Neural cell (in vitro differentiated cells): ENCODE measurements around the gene SMAD9. TPM values are rescaled to one million over a fixed set of nuclear protein-coding genes. Genes with fewer than 3 reads are reported as not detected.
"Not testable (repeated sequence)": the region's sequence is repeated elsewhere in the genome, so short reads cannot be mapped to it uniquely, and the experiment has no call there.

Experiments
- H2AFZ ChIP-seq: fragments of 200-600, 300-800 bp; sonication (generic), shearing (Covaris generic); 2 replicates; pipeline ENCODE4 v1.6.0; 2014; ENCODE audit warnings: low read depth, mild to moderate bottlenecking, antibody characterized with exemption, low read length, moderate library complexity
- H3F3A ChIP-seq: fragments of 200-600 bp; shearing (Covaris generic); 2 replicates; pipeline ENCODE4 v1.6.1; 2016; ENCODE audit warnings: mild to moderate bottlenecking, moderate library complexity, mixed read lengths, antibody characterized with exemption, low read length; ENCODE audit not compliant: insufficient read depth, poor library complexity, severe bottlenecking
- H3K27ac ChIP-seq: fragments of 200-600, 300-800 bp; sonication (generic), shearing (Covaris generic); 2 replicates; pipeline ENCODE4 v1.5.1; 2014; ENCODE audit warnings: mild to moderate bottlenecking, low read length, moderate library complexity
- H3K27me3 ChIP-seq: fragments of 300-800, 200-600 bp; sonication (generic), shearing (Covaris generic); 2 replicates; pipeline ENCODE4 v1.6.0; 2014; ENCODE audit warnings: mild to moderate bottlenecking, low read depth, low read length, moderate library complexity; ENCODE audit not compliant: insufficient read depth
- H3K36me3 ChIP-seq: fragments of 300-800, 200-600 bp; sonication (generic), shearing (Covaris generic); 2 replicates; pipeline ENCODE4 v1.5.1; 2014; ENCODE audit warnings: mild to moderate bottlenecking, antibody characterized with exemption, low read length, moderate library complexity; ENCODE audit not compliant: insufficient read depth
- H3K4me2 ChIP-seq: fragments of 300-800, 200-600 bp; sonication (generic), shearing (Covaris generic); 2 replicates; pipeline ENCODE4 v1.6.0; 2014; ENCODE audit warnings: mild to moderate bottlenecking, low read length
- H3K4me3 ChIP-seq: fragments of 300-800, 200-600 bp; sonication (generic), shearing (Covaris generic); 2 replicates; pipeline ENCODE4 v1.5.1; 2014; ENCODE audit warnings: mild to moderate bottlenecking, low read length, moderate library complexity
- H3K79me2 ChIP-seq: fragments of 200-600 bp; shearing (Covaris generic); replicated peaks from 2 replicates; pipeline ENCODE4 v1.6.0; 2014; ENCODE audit warnings: mild to moderate bottlenecking, low read length, moderate library complexity; ENCODE audit not compliant: insufficient read depth
- H3K9ac ChIP-seq: fragments of 300-800, 200-600 bp; sonication (generic), shearing (Covaris generic); 2 replicates; pipeline ENCODE4 v1.6.1; 2016; ENCODE audit warnings: mild to moderate bottlenecking, low read length, mixed read lengths
- H3K9me2 ChIP-seq: fragments of 200-600 bp; shearing (Covaris generic); 2 replicates; pipeline ENCODE4 v1.6.1; 2016; ENCODE audit warnings: mild to moderate bottlenecking, low read length, mixed read lengths; ENCODE audit not compliant: insufficient read depth
- H3K9me3 ChIP-seq: fragments of 200-600, 300-800 bp; sonication (generic), shearing (Covaris generic); 2 replicates; pipeline ENCODE4 v1.6.1; 2016; ENCODE audit warnings: mild to moderate bottlenecking, mixed run types, low read length, moderate library complexity, mixed read lengths
- H4K20me1 ChIP-seq: fragments of 200-600 bp; shearing (Covaris generic); 2 replicates; pipeline ENCODE4 v1.6.1; 2016; ENCODE audit warnings: mild to moderate bottlenecking, mixed run types; ENCODE audit not compliant: insufficient read depth
- EP300 ChIP-seq: fragments of 450-650 bp; conservative IDR thresholded peaks from 2 replicates; pipeline ENCODE4 v1.6.1; 2014; ENCODE audit warnings: antibody characterized with exemption, mild to moderate bottlenecking, moderate library complexity; ENCODE audit not compliant: poor library complexity, severe bottlenecking
- EZH2 ChIP-seq: fragments of 200-600, 300-800 bp; shearing (Covaris generic), sonication (generic); IDR thresholded peaks from 2 replicates; pipeline ENCODE4 v1.6.1; 2014; ENCODE audit warnings: antibody characterized with exemption, low read length, borderline replicate concordance, mild to moderate bottlenecking; ENCODE audit not compliant: insufficient read depth, poor library complexity, severe bottlenecking
- MXI1 ChIP-seq: fragments of 450-650 bp; conservative IDR thresholded peaks from 2 replicates; pipeline ENCODE4 v1.6.1; 2014; ENCODE audit warnings: antibody characterized with exemption, mild to moderate bottlenecking; ENCODE audit not compliant: poor library complexity, severe bottlenecking
- POLR2AphosphoS5 ChIP-seq: IDR thresholded peaks from 2 replicates; pipeline ENCODE4 v1.6.1; 2012
- RAD21 ChIP-seq: fragments of 450-650 bp; conservative IDR thresholded peaks from 2 replicates; pipeline ENCODE4 v1.6.1; 2014; ENCODE audit warnings: antibody characterized with exemption, mild to moderate bottlenecking, moderate library complexity
- TAF1 ChIP-seq: IDR thresholded peaks from 2 replicates; pipeline ENCODE4 v1.6.1; 2012; ENCODE audit warnings: low read depth
- polyA plus RNA-seq: library from polyadenylated mRNA; depleted of rRNA; stranded (reverse); fragments of >200 nt; gene quantifications from 2 replicates; pipeline ENCODE4 v1.2.3, GENCODE V29; 2014
- TF ChIP-seq, protein P1 (sequence below): fragments of 450-650 bp; IDR thresholded peaks from 2 replicates; pipeline ENCODE4 v1.5.1; 2014; ENCODE audit warnings: antibody characterized with exemption, mild to moderate bottlenecking, moderate library complexity; ENCODE audit not compliant: poor library complexity, severe bottlenecking
- TF ChIP-seq, protein P2 (sequence below): IDR thresholded peaks from 2 replicates; pipeline ENCODE4 v1.6.1; 2012; ENCODE audit warnings: borderline replicate concordance

SMAD9 gene
- polyA plus RNA-seq, 1 donor from 2014 or later = 2.5 TPM

DNA sequence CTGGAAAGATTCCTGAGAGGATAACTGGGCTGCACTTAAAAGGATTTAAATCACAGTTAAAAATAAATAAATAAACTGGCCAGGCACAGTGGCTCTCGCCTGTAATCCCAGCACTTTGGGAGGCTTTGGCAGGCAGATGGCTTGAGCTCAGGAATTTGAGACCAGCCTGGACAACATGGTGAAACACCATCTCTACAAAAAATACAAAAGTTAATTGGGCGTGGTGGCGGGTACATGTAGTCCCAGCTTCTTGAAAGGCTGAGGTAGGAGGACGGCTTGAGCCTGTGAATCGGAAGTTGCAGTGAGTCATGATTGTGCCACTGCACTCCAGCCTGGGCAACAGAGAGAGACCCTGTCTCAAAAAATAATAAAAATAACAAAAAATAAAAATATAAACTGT is 36.6 kb downstream of the SMAD9 start:
- not testable (repeated sequence) for H3K9ac ChIP-seq, H3K9me2 ChIP-seq, H4K20me1 ChIP-seq, H3K36me3 ChIP-seq, H3K27me3 ChIP-seq, H3K4me2 ChIP-seq, H3K79me2 ChIP-seq, H2AFZ ChIP-seq, H3K27ac ChIP-seq, H3K4me3 ChIP-seq, H3F3A ChIP-seq, H3K9me3 ChIP-seq

DNA sequence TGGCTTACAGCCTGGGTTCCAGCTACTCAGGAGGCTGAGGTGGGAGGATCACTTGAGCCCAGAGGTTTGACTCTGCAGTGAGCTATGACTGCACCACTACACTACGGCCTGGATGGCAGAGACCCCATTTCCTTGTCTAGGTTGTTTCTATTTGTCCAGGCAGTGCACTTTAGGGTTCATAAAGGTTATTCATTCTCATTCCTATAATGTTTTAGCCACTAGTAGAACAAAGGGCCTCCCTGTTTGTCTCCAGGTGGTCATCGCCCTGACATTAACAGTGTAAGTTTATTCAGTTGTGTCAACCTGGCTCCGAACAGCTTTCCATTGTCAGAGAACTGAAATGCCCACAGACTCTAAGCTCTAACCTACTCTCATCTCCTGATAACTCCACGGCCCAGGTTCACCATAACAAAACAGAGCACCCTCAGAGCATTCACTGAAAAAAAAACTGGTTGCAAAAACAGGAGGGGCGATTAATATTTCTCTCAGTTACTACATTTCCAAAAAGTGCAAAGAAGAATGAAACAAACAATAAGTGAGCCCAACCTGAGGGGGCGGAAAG is 37.1 kb downstream of the SMAD9 start:
- no peaks in the 10 kb centered on the region for H3K36me3 ChIP-seq
- no peaks in the 10 kb centered on the region for H3K9me2 ChIP-seq
- H3F3A ChIP-seq = no peaks in the 10 kb centered on the region
- no peak overlapping the region for H3K4me2 ChIP-seq
- no peaks in the 10 kb centered on the region for H3K79me2 ChIP-seq
- TF ChIP-seq, protein P1, sequence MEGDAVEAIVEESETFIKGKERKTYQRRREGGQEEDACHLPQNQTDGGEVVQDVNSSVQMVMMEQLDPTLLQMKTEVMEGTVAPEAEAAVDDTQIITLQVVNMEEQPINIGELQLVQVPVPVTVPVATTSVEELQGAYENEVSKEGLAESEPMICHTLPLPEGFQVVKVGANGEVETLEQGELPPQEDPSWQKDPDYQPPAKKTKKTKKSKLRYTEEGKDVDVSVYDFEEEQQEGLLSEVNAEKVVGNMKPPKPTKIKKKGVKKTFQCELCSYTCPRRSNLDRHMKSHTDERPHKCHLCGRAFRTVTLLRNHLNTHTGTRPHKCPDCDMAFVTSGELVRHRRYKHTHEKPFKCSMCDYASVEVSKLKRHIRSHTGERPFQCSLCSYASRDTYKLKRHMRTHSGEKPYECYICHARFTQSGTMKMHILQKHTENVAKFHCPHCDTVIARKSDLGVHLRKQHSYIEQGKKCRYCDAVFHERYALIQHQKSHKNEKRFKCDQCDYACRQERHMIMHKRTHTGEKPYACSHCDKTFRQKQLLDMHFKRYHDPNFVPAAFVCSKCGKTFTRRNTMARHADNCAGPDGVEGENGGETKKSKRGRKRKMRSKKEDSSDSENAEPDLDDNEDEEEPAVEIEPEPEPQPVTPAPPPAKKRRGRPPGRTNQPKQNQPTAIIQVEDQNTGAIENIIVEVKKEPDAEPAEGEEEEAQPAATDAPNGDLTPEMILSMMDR = no peak
- no peak for TF ChIP-seq EP300
- TF ChIP-seq POLR2AphosphoS5 = no peak
- TF ChIP-seq EZH2 = no peak
- no peak for TF ChIP-seq TAF1
- TF ChIP-seq MXI1 = no peak
- TF ChIP-seq, protein P2, sequence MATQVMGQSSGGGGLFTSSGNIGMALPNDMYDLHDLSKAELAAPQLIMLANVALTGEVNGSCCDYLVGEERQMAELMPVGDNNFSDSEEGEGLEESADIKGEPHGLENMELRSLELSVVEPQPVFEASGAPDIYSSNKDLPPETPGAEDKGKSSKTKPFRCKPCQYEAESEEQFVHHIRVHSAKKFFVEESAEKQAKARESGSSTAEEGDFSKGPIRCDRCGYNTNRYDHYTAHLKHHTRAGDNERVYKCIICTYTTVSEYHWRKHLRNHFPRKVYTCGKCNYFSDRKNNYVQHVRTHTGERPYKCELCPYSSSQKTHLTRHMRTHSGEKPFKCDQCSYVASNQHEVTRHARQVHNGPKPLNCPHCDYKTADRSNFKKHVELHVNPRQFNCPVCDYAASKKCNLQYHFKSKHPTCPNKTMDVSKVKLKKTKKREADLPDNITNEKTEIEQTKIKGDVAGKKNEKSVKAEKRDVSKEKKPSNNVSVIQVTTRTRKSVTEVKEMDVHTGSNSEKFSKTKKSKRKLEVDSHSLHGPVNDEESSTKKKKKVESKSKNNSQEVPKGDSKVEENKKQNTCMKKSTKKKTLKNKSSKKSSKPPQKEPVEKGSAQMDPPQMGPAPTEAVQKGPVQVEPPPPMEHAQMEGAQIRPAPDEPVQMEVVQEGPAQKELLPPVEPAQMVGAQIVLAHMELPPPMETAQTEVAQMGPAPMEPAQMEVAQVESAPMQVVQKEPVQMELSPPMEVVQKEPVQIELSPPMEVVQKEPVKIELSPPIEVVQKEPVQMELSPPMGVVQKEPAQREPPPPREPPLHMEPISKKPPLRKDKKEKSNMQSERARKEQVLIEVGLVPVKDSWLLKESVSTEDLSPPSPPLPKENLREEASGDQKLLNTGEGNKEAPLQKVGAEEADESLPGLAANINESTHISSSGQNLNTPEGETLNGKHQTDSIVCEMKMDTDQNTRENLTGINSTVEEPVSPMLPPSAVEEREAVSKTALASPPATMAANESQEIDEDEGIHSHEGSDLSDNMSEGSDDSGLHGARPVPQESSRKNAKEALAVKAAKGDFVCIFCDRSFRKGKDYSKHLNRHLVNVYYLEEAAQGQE = no peak
- no peak overlapping the region for H3K27ac ChIP-seq
- no peaks in the 10 kb centered on the region for H3K9me3 ChIP-seq
- H4K20me1 ChIP-seq = no peaks in the 10 kb centered on the region
- no peaks in the 10 kb centered on the region for H3K27me3 ChIP-seq
- no peak overlapping the region for H3K4me3 ChIP-seq
- no peak overlapping the region for H3K9ac ChIP-seq
- no peak overlapping the region for H2AFZ ChIP-seq

DNA sequence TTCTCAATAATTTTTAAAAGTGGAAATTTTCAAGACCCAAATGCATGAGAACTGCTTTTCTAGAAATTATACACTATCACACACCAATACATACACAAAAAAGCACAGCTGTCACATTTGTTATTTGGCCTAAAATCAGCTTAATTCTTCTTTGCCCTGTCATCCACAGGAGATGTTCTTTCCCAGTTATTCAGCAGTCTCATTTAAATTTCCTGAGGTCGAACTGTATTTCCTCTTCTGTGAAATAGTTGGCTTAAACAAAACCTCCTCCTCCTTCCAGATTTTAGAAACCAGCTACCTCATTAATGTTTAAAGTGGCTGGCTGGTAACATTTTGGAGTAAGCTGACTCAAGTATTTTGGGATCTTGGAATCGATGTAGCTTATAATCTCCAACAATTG is 39.1 kb downstream of the SMAD9 start:
- Histone ChIP-seq H3K4me3 (no peak overlapping the region), H4K20me1 (no peaks in the 10 kb centered on the region), H3K9ac (no peak overlapping the region), H3K79me2 (no peaks in the 10 kb centered on the region), H3F3A (no peaks in the 10 kb centered on the region), H3K9me2 (no peaks in the 10 kb centered on the region), H3K9me3 (no peaks in the 10 kb centered on the region), H2AFZ (no peak overlapping the region), H3K27ac (no peak overlapping the region), H3K27me3 (no peaks in the 10 kb centered on the region), H3K36me3 (no peaks in the 10 kb centered on the region), H3K4me2 (no peak overlapping the region)
- TF ChIP-seq, protein P2 = no peak
- TF ChIP-seq EZH2 (no peak), RAD21 (no peak), POLR2AphosphoS5 (no peak)
